DND-41 (cell line): ENCODE data around the gene RBAK.

ENCODE experiments used
- ATAC-seq: fragments of 200-7000 bp; cut with Tn5 transposase; 3 replicates; pipeline ENCODE4 v1.9.1; 2021; ENCODE audit warnings: low read depth; ENCODE audit not compliant: insufficient read depth
- DNase-seq: peaks from one replicate; pipeline ENCODE4 v3.0.0-alpha.2; 2020
- H2AFZ ChIP-seq: 2 replicates; pipeline ENCODE4 v1.6.0; 2012; ENCODE audit warnings: low read depth, low read length
- H3K27ac ChIP-seq: 2 replicates; pipeline ENCODE4 v1.5.1; 2012; ENCODE audit warnings: low read length, inconsistent platforms
- H3K27me3 ChIP-seq: fragments of 200-600 bp; sonication (generic); 2 replicates; pipeline ENCODE4 v1.6.0; 2012; ENCODE audit warnings: low read length, mild to moderate bottlenecking, inconsistent platforms; ENCODE audit not compliant: insufficient read depth, poor library complexity
- H3K36me3 ChIP-seq: 2 replicates; pipeline ENCODE4 v1.5.1; 2012; ENCODE audit warnings: low read length, inconsistent platforms; ENCODE audit not compliant: insufficient read depth
- H3K4me1 ChIP-seq: 2 replicates; pipeline ENCODE4 v1.5.1; 2012; ENCODE audit warnings: mild to moderate bottlenecking, low read length; ENCODE audit not compliant: insufficient read depth
- H3K4me2 ChIP-seq: 2 replicates; pipeline ENCODE4 v1.6.0; 2012; ENCODE audit warnings: mild to moderate bottlenecking, moderate library complexity, low read length, inconsistent platforms; ENCODE audit not compliant: insufficient read depth
- H3K4me3 ChIP-seq, 2 experiments: fragments of 200-600 bp in 1 of 2; shearing (Covaris generic) in 1 of 2; 2 replicates each; pipeline ENCODE4 v1.5.1; 2012 to 2016; ENCODE audit warnings: inconsistent platforms in 2 of 2, low read length in 2 of 2, mild to moderate bottlenecking in 2 of 2, low read depth in 1 of 2, moderate library complexity in 1 of 2
- H3K79me2 ChIP-seq: 2 replicates; pipeline ENCODE4 v1.6.0; 2012; ENCODE audit warnings: low read length, inconsistent platforms; ENCODE audit not compliant: insufficient read depth
- H3K9ac ChIP-seq: 2 replicates; pipeline ENCODE4 v1.6.0; 2012; ENCODE audit warnings: low read depth, mild to moderate bottlenecking, inconsistent platforms, low read length, moderate library complexity
- H3K9me3 ChIP-seq: 2 replicates; pipeline ENCODE4 v1.5.1; 2012; ENCODE audit warnings: low read length, moderate library complexity, mild to moderate bottlenecking, inconsistent platforms; ENCODE audit not compliant: insufficient read depth, severe bottlenecking
- H4K20me1 ChIP-seq: 2 replicates; pipeline ENCODE4 v1.6.0; 2012; ENCODE audit warnings: low read length; ENCODE audit not compliant: insufficient read depth
- EZH2 ChIP-seq: IDR thresholded peaks from 3 replicates; pipeline ENCODE4 v1.6.1; 2012; ENCODE audit warnings: borderline replicate concordance, low read depth, mild to moderate bottlenecking, moderate library complexity, low read length, inconsistent platforms; ENCODE audit not compliant: severe bottlenecking
- TF ChIP-seq, protein P1 (sequence below): IDR thresholded peaks from 2 replicates; pipeline ENCODE4 v1.5.1; 2012; ENCODE audit warnings: borderline replicate concordance, low read length, moderate library complexity, mild to moderate bottlenecking; ENCODE audit not compliant: poor library complexity, severe bottlenecking; ENCODE audit errors: extremely low read depth

Gene RBAK

GRCh38 chr7:5117095-5117970 is 71.7 kb downstream of the RBAK start:
- no peaks in the 10 kb centered on the region for H3K36me3 ChIP-seq
- H3K4me3 ChIP-seq: no peak overlapping the region
- H3K9ac ChIP-seq: no peak overlapping the region
- H3K4me1 ChIP-seq: no peaks in the 10 kb centered on the region
- H3K27me3 ChIP-seq: peaks cover 2% of the 10 kb centered on the region
- no peaks in the 10 kb centered on the region for H3K79me2 ChIP-seq
- TF ChIP-seq EZH2: no peak
- TF ChIP-seq, protein P1, sequence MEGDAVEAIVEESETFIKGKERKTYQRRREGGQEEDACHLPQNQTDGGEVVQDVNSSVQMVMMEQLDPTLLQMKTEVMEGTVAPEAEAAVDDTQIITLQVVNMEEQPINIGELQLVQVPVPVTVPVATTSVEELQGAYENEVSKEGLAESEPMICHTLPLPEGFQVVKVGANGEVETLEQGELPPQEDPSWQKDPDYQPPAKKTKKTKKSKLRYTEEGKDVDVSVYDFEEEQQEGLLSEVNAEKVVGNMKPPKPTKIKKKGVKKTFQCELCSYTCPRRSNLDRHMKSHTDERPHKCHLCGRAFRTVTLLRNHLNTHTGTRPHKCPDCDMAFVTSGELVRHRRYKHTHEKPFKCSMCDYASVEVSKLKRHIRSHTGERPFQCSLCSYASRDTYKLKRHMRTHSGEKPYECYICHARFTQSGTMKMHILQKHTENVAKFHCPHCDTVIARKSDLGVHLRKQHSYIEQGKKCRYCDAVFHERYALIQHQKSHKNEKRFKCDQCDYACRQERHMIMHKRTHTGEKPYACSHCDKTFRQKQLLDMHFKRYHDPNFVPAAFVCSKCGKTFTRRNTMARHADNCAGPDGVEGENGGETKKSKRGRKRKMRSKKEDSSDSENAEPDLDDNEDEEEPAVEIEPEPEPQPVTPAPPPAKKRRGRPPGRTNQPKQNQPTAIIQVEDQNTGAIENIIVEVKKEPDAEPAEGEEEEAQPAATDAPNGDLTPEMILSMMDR: no peak
- no peak overlapping the region for H3K4me2 ChIP-seq
- H3K9me3 ChIP-seq: no peaks in the 10 kb centered on the region
- no peak overlapping the region for H2AFZ ChIP-seq
- ATAC-seq: no peak
- DNase-seq: no peak
- H3K27ac ChIP-seq: no peak overlapping the region
- H4K20me1 ChIP-seq: no peaks in the 10 kb centered on the region
